ENCODE results near the gene TAF4.
"Not testable (repeated sequence)": the region's sequence is repeated elsewhere in the genome, so short reads cannot be mapped to it uniquely, and the experiment has no call there.

TAF4 gene

DNA sequence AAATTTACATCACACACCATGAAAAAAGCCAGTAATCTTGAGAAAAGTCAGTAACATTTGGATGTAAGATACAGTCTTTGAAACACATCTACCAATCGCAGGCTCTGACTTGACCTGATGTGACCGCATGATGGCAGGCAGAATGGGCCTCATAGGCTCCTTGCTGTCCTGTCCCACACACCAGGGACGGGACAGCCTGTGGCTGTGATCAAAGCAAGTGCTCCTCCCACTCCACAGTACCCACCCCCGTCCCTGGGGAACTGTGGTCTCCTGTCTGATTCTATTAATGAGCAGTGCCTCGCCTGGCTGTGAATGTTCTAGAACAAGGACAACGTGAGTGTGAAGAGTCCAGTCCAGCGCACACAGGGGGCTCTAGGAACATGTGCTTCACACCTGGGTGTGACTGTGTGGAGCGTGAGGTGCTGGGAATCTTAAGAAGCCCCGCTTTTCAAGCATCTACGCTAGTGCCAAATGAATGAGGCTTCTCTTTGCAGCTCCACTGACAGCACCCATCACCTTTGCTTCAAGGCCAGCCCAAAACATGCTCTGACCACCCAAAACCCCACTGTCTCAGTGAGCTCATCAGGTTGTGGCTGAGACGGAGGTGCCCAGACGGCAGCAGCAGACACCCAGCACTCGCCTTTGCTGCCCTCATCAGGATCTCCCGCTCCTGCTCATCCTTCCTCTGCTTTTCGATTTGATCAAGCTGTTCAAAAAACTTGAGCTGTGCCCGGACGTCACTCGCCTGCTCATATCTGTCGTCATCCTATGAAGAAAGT lies 67.1 kb downstream of the TAF4 start:
- DNase-seq, result no peak

GRCh38 chr20:61997891-61998290 lies 67.8 kb downstream of the TAF4 start:
- no peak for DNase-seq

- DNase-seq, result no peak
Measured at GRCh38 chr20:61997372-61997771, 68.3 kb downstream of the TAF4 start.

DNA sequence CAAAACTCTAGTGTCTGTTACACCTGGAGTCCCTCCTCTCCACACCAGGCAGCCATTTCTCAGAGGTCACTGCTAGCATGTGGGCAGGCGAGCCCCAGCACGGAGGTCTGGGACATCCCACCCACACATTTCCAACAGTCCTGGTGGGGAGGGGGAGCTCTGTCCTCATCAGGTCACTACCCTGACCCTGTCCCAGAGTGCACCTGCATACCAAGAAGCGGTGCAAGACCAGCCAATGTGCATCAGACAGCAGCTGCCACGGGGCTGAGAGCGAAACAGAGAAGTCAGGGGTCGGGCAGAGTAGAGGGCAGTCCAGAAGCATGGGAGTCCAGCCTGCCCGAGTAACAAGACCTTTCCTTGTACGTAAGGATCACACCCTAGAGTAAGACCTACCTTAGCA lies 71.1 kb downstream of the TAF4 start:
- no peak for DNase-seq

DNA sequence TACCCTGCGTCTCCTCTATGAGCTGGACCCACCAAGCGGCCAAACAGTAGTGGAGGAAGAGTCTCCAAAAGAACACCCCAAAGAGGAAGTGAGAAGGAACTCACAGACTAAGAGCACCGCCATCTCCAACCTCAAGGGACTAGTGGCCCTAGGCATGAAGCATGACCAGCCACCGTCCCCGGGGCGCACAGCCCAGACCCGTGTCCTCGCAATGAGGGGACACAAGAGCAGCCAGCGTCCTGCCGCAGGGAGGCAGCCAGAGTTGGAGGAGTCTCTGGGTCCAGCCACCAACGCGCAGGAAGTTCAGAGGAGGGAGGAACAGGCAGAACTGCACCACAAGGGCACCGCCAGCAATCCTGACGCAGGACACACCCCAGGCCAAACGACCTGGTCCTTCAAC lies 72.6 kb downstream of the TAF4 start:
- DNase-seq, result no peak

- no peak for DNase-seq
Measured at GRCh38 chr20:61991476-61991875, 74.2 kb downstream of the TAF4 start.

- DNase-seq, result no peak
Measured at GRCh38 chr20:61990484-61990883, 75.2 kb downstream of the TAF4 start.

GRCh38 chr20:61989741-61990140 lies 75.9 kb downstream of the TAF4 start:
- DNase-seq, result no peak

- no peak for DNase-seq
Measured at GRCh38 chr20:61988665-61989064, 77.0 kb downstream of the TAF4 start.

- no peak for DNase-seq
Measured at GRCh38 chr20:61986762-61987321, 78.8 kb downstream of the TAF4 start.

DNA sequence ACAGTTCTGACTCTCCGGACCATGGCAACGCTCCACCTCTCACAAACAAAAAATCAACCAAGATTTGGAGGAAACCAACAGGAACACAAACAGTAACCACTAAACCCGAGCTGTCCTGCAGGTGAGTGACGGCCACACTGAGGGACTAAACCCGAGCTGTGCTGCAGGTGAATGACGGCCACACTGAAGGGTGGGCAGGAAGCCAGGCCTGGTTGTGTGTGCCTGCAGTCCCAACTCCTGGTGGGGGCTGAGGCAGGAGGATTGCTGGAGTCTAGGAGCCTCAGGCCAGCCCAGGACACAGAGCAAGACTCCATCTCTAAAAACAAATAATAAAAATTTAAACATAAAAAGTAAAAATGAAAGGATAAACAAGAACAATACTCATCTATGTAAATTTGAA lies 80.6 kb downstream of the TAF4 start:
- DNase-seq, result no peak

- DNase-seq, result not testable (repeated sequence)
Measured at GRCh38 chr20:61984431-61984830, 81.2 kb downstream of the TAF4 start.

DNA sequence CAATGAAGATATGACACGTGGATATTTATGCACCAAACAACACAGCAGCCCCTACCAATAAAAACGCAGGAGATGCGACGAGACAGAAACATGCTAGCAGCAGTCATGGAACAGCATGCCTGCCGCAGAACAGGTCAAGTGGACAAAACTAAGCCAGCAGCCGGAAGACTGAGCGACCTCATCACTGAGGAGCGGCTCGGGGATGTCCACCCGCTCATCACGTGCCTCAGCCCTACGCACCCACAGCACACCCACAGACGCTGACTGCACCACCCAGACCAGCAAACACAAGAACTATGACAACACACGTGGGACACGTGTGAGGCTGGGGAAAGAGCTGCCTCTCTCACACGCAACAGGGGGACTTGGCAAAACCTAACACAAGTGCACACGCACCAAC lies 81.7 kb downstream of the TAF4 start:
- no peak for DNase-seq

DNA sequence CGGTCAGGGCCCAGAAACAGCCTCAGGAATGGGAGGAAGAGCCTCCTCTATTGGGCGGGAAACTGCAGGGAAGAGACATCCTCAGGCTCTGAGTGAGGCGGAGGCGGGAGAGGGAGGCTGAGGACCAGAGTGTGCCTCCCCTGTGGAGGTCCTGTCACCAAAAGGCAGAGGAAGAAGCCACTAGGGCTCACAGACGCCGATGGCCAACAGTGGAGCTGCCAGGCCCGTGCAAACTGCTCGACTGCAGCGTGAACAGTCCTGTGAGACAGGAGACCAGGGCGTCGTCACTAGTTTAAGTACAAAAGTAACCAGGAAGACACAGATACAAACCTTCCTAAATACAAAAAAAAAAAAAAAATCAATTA lies 82.7 kb downstream of the TAF4 start:
- DNase-seq, result no peak

DNA sequence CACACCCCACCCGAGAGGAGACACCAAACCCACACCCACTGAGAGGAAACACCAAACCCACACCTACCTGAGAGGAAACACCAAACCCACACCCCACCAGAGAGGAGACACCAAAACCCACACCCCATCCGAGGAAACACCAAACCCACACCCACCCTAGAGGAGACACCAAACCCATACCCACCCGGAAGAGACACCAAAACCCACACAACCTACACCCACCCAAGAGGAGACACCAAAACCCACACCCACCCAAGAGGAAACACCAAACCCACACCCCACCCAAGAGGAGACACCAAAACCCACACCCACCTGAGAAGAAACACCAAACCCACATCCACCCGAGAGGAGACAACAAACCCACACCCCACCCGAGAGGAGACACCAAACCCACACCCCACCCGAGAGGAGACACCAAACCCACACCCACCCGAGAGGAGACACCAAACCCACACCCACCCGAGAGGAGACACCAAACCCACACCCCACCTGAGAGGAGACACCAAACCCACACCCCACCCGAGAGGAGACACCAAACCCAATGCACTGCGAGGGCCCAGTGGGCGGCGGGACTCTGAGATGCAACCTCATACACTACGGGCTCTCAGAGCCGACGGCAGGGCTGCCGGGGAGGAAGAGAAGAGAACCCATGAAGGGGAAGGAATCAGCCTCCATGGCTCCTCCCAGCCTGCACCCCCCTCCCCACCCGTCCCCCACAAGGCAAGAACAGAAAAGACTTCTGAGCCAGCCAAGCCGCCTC lies 83.3 kb downstream of the TAF4 start:
- DNase-seq, result no peak

DNA sequence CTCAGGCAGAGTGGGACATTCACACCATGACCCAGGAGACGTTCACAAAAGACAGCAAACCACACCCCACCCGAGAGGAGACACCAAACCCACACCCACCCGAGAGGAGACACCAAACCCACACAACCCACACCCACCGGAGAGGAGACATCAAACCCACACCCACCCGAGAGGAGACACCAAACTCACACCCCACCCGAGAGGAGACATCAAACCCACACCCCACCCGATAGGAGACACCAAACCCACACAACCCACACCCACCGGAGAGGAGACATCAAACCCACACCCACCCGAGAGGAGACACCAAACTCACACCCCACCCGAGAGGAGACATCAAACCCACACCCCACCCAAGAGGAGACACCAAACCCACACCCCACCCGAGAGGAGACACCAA lies 84.0 kb downstream of the TAF4 start:
- DNase-seq, result not testable (repeated sequence)

DNA sequence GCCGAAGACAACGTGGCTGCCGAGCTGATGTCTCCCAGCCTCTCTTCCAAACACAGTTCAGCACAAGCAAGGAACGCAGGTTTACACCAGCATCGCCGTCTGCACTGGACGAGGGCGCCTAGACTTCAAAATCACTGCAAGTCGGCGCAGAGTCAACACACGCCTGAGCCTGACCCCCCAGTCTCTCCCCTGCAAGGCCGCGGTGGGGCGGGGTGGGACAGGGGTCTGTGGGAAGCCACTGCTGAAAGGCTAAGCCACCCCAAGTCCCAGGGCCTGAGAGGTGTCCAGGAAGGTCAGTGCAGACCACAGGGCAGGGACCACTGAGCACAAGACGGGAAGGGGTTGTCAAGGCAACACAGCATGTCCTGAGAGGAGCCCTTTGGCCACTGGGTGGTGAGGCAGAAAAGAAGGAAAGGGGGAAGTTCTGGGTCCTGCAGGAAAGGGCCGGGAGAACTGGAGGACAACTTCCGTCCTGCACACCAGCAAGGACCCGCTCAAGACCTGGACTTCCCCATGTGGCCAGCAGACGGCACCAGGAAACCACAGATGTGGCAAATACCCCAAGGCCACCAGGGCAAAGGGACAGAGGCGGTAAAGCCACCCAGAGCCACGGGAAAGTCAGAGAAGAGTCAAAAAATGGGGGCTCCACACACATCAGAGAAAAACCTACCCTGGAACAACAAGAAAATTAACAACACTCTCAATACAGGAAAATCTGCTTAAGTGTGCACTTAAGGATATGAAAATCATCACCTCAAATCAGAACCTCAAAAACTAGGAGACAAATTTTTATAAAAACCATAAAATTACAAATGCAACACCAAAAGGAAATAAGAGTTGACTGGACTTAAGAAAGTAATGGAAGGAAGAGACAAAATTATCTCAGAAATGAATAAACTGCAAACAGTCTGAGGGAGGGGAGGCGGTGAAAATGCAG lies 84.8 kb downstream of the TAF4 start:
- DNase-seq, result no peak

- no peak for DNase-seq
Measured at GRCh38 chr20:61979701-61980635, 85.7 kb downstream of the TAF4 start.

GRCh38 chr20:61979090-61979489 lies 86.6 kb downstream of the TAF4 start:
- DNase-seq, result no peak

DNA sequence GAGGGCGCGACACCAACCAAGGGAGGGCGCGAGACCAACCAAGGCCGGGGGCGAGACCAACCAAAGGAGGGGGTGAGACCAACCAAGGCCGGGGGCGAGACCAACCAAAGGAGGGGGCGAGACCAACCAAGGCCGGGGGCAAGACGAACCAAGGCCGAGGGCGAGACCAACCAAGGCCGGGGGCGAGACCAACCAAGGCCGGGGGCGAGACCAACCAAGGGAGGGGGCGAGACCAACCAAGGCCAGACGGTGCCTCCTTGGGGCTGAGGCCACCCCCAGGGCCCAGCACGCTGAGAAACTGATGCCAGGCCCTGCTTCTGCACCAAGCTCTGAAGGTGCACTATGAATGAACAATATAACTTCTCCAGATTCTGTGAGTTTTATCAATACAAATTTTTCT lies 87.2 kb downstream of the TAF4 start:
- DNase-seq, result no peak

DNA sequence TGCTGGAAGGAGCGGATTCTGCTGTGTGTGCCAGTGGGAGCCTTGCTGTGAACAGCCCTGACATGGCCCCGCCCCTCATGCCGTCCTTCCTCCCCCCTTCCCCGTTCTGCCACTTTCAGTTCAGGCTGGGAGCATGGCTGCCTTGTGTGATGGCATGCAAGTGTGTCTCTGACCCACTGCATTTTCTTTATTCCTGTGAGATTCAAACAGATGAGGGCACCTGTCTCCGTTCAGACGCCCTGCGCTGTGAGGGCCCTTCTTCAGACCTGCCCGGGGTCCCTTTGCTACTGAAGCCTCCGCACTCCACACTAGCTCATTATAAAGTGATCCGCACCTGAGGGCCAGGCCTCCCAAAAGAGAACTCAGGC lies 88.3 kb downstream of the TAF4 start:
- DNase-seq, result no peak
